Natural killer cell (primary cell): Measurements from ENCODE around the gene BUD31. TPM values are rescaled to one million over a fixed set of nuclear protein-coding genes. Genes with fewer than 3 reads are reported as not detected.

Source experiments
- ATAC-seq, 3 donors: fragments of 150-1000 bp in 2 of 3; fragments of 200-7000 bp in 1 of 3; cut with Tn5 transposase; 1 replicate in 1 of 3; 2 replicates in 2 of 3; pipeline ENCODE4 v1.10.0; 2021; ENCODE audit warnings: mild to moderate bottlenecking in 2 of 3, moderate library complexity in 2 of 3
- DNase-seq, 2 donors: peaks; one replicate each; pipeline versions ENCODE4 v3.0.0 to v3.0.0-alpha.2; 2013 to 2021; ENCODE audit warnings: mixed read lengths in 1 of 2
- H3K27ac ChIP-seq: one replicate; pipeline ENCODE4 v1.5.1; 2013; ENCODE audit warnings: mild to moderate bottlenecking, low read length
- H3K27me3 ChIP-seq: one replicate; pipeline ENCODE4 v1.6.1; 2013; ENCODE audit warnings: low read length; ENCODE audit not compliant: control insufficient read depth, insufficient read depth
- H3K36me3 ChIP-seq: one replicate; pipeline ENCODE4 v1.6.1; 2013; ENCODE audit warnings: low read length; ENCODE audit not compliant: control insufficient read depth, insufficient read depth
- H3K4me1 ChIP-seq: one replicate; pipeline ENCODE4 v1.6.1; 2013; ENCODE audit warnings: low read length; ENCODE audit not compliant: control insufficient read depth, insufficient read depth
- H3K4me3 ChIP-seq: one replicate; pipeline ENCODE4 v1.5.1; 2013; ENCODE audit warnings: low read length
- H3K9me3 ChIP-seq: one replicate; pipeline ENCODE4 v1.6.1; 2013; ENCODE audit warnings: low read length; ENCODE audit not compliant: control insufficient read depth, insufficient read depth
- H3K27ac Mint-ChIP-seq, 2 donors: one replicate each; pipeline ENCODE4 v1.8.0; 2022; ENCODE audit warnings: mild to moderate bottlenecking in 2 of 2, mixed read lengths in 2 of 2, moderate library complexity in 1 of 2
- H3K27me3 Mint-ChIP-seq, 2 donors: one replicate each; pipeline ENCODE4 v1.8.0; 2022; ENCODE audit warnings: low read depth in 2 of 2, mixed read lengths in 2 of 2
- H3K36me3 Mint-ChIP-seq: one replicate; pipeline ENCODE4 v1.8.0; 2022; ENCODE audit warnings: mixed read lengths
- H3K4me1 Mint-ChIP-seq, 2 donors: one replicate each; pipeline ENCODE4 v1.8.0; 2022; ENCODE audit warnings: mixed read lengths in 2 of 2
- H3K4me3 Mint-ChIP-seq: one replicate; pipeline ENCODE4 v1.8.0; 2022; ENCODE audit warnings: mild to moderate bottlenecking, moderate library complexity, mixed read lengths
- H3K9me3 Mint-ChIP-seq, 2 donors: one replicate each; pipeline ENCODE4 v1.8.0; 2022; ENCODE audit warnings: mixed read lengths in 2 of 2
- whole genome bisulfite sequencing: methylation state at CpG from one replicate; pipeline ENCODE4 v1.1.7; 2013; ENCODE audit warnings: missing lambda C conversion rate; ENCODE audit not compliant: insufficient coverage; 5-methylcytosine and 5-hydroxymethylcytosine counted together
- intact Hi-C: fragments of 100-400 bp; cut with micrococcal nuclease; formaldehyde crosslinking; loops from one replicate; pipeline ENCODE4 v1.14.2; 2022
- total RNA-seq, 4 donors: library from RNA; stranded (reverse); fragments of 120-200 nt in 1 of 4; gene quantifications; one replicate each; pipeline versions ENCODE4 v1.2.3 to v1.2.4, GENCODE V29; 2013 to 2022
- TF ChIP-seq, protein P1 (sequence below): fragments of 200-600 bp; IDR thresholded peaks from one replicate; pipeline ENCODE4 v1.8.0; 2022; ENCODE audit warnings: antibody characterized with exemption

BUD31 gene
- total RNA-seq, 3 donors from 2014 or later (not counting 1 experiment from before 2014, with no cell fraction given): 145 to 190 (median 187) TPM

DNA sequence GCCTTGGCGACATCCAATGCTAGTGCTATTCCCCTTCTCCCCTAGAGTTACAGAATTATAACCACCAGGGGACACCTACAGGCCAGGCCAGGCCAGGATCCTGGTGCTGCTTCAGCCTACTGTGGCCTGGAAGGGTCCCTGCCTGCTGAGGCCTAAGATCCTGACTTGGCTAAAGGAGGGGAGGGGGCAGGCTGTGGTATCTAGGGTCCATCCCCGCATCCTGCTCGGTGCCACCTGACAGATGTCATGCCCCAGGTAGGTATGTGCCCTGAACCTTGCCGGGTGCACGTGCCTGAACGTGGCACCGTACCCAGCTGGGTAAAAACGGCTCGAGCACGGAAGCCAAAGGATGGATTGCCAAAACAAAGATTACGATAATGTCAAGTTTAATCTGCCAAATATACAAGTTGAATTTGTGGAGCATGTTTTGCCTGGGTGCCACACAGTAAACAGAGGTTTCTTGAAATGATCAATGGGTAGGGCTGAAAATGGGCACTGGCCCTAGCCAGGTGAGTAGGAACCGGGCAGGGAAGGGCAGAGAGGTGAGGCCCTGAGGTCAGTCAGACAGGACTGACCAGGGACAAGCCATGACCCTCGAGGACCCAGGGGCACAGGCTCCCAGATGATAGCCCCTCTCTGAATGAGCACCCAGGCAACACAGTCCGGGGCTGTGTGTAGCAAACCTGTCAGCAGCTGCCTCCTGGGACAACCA, 13.0 kb upstream of the BUD31 start:
- no peaks in the 10 kb centered on the region for H3K27me3 ChIP-seq
- H3K9me3 ChIP-seq: no peaks in the 10 kb centered on the region
- intact Hi-C loops: no loop called here
- 91% methylated on average over 14 of the region's 14 CpGs for WGBS
- no peak overlapping the region for H3K27ac ChIP-seq
- Mint-ChIP-seq H3K36me3 (no peaks in the 10 kb centered on the region), H3K9me3 (no peaks in the 10 kb centered on the region), H3K4me3 (no peak overlapping the region), H3K4me1 (peaks cover 24 to 38% of the 10 kb centered on the region in 2 donors), H3K27me3 (no peaks in the 10 kb centered on the region), H3K27ac (peak overlapping the region; percentile 22 to 29)
- ATAC-seq (no peak), DNase-seq (no peak)
- TF ChIP-seq, protein P1, sequence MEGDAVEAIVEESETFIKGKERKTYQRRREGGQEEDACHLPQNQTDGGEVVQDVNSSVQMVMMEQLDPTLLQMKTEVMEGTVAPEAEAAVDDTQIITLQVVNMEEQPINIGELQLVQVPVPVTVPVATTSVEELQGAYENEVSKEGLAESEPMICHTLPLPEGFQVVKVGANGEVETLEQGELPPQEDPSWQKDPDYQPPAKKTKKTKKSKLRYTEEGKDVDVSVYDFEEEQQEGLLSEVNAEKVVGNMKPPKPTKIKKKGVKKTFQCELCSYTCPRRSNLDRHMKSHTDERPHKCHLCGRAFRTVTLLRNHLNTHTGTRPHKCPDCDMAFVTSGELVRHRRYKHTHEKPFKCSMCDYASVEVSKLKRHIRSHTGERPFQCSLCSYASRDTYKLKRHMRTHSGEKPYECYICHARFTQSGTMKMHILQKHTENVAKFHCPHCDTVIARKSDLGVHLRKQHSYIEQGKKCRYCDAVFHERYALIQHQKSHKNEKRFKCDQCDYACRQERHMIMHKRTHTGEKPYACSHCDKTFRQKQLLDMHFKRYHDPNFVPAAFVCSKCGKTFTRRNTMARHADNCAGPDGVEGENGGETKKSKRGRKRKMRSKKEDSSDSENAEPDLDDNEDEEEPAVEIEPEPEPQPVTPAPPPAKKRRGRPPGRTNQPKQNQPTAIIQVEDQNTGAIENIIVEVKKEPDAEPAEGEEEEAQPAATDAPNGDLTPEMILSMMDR: no peak
- H3K36me3 ChIP-seq: peaks cover 58% of the 10 kb centered on the region
- H3K4me3 ChIP-seq: no peak overlapping the region
- peaks cover 23% of the 10 kb centered on the region for H3K4me1 ChIP-seq

DNA sequence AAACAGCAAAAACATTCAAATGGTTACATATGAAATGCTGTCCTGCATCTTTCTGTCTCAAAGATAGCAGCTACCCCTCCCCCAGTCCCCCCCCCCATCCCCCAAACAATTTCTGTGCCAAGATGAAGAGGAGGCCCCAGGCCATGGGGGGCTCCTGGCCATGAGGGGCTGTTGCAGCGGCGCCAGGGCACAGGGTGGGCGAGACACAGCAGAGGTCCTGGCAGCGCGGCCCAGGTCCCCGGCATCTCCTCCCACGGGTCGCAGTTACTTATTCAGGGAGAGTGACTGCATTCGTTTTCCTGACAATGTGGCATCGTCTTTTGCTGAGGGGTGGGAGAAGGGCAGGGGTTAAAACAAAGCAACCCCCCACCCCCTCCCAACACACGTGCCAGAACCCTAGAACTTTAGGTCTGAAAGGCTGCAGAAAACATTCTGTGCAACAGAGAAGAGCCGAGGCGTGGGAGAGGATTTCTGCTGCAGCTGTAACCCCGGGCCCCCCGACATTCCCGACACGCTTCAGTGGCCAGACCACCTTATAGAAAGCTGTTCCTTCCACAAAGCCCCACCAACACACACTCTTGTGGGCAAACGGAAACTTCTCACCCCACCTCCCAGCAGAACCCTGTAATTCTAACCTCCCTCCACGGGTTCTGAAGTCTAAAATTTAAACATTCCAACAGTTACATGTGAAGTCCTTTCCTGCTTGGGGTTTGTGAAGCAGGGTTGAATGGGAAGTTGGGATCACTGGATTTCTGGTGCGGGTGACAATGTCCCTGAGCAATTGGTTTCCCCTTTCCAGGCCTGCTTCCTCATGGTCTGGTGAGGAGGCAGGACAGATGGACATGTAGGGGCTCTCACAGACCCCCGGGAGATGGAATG, 12.1 kb upstream of the BUD31 start:
- TF ChIP-seq, protein P1: no peak
- H3K27ac Mint-ChIP-seq: peak overlapping the region; percentile 29 to 85
- ATAC-seq: no peak
- Histone ChIP-seq H3K27me3 (no peaks in the 10 kb centered on the region), H3K9me3 (no peaks in the 10 kb centered on the region), H3K36me3 (peaks cover 58% of the 10 kb centered on the region), H3K4me1 (peaks cover 23% of the 10 kb centered on the region), H3K27ac (no peak overlapping the region), H3K4me3 (no peak overlapping the region)
- no peak overlapping the region for H3K4me3 Mint-ChIP-seq
- intact Hi-C loops: no loop called here
- H3K4me1 Mint-ChIP-seq: peaks cover 24 to 45% of the 10 kb centered on the region in 2 donors
- H3K27me3 Mint-ChIP-seq: no peaks in the 10 kb centered on the region
- no peaks in the 10 kb centered on the region for H3K9me3 Mint-ChIP-seq
- WGBS: 86% methylated on average over 17 of the region's 21 CpGs
- no peak for DNase-seq
- H3K36me3 Mint-ChIP-seq: no peaks in the 10 kb centered on the region

DNA sequence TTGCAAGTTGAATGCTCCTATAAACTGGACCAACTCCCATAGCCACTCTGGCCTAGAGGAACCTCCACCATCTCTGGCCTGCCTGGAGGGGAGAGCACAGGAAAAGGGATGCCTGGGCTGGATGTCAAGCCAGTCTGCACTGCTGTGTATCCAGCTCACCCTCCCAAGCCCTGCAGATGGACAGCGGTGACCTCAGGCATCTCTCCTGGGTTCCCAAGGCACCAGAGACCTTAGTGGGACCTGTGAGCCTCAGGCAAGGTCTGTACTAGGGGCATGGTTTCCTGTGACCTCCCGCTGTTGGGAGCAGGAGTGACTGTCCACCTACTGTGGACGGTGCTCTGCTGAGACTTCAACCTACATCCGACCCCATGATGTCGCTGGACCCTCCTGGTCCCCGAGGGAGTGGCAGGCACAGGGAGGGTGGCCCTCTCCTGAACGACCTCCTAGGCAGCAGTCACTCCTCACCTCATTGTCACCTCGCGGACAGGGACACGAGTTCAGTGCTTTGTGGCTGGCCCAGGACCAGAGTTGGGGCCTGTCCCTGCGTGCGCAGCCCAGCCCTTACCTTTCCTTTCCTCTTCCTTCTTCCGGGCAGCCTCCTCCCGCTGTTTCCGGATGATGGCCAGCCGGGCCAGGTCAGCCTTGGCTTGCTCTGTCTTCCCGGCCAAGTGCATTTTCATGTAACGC, 11.3 kb upstream of the BUD31 start:
- TF ChIP-seq, protein P1: no peak
- Histone ChIP-seq H3K36me3 (peaks cover 58% of the 10 kb centered on the region), H3K4me3 (no peak overlapping the region), H3K27me3 (no peaks in the 10 kb centered on the region), H3K27ac (no peak overlapping the region), H3K9me3 (no peaks in the 10 kb centered on the region), H3K4me1 (peaks cover 17% of the 10 kb centered on the region)
- DNase-seq: no peak
- no peak for ATAC-seq
- no peaks in the 10 kb centered on the region for H3K27me3 Mint-ChIP-seq
- H3K27ac Mint-ChIP-seq: peak overlapping the region; percentile 76 to 85
- peaks cover 24 to 45% of the 10 kb centered on the region in 2 donors for H3K4me1 Mint-ChIP-seq
- WGBS: 90% methylated on average over 18 of the region's 18 CpGs
- no peaks in the 10 kb centered on the region for H3K9me3 Mint-ChIP-seq
- intact Hi-C loops: no loop called here
- H3K4me3 Mint-ChIP-seq: no peak overlapping the region
- no peaks in the 10 kb centered on the region for H3K36me3 Mint-ChIP-seq
